ENCODE measurements around the gene PSMB11. TPM values are rescaled to one million over a fixed set of nuclear protein-coding genes. Genes with fewer than 3 reads are reported as not detected.
"Not testable (repeated sequence)": the region's sequence is repeated elsewhere in the genome, so short reads cannot be mapped to it uniquely, and the experiment has no call there.

Gene PSMB11
- total and polyA plus RNA-seq, 8 donors, result not detected

GRCh38 chr14:22996768-22997654, 45.0 kb upstream of the PSMB11 start:
- no peak for ATAC-seq
- DNase-seq, result no peak
- peaks cover 3 to 10% of the 10 kb centered on the region in 2 donors for H3K4me1 ChIP-seq

GRCh38 chr14:22997676-22998323, 44.2 kb upstream of the PSMB11 start:
- no peaks in the 10 kb centered on the region for H3K27me3 ChIP-seq
- TF ChIP-seq CTCF (IDR thresholded peaks at IDR 0.05), result no peak
- no peak overlapping the region for H3K27ac ChIP-seq
- H3K9me3 ChIP-seq, result no peaks in the 10 kb centered on the region
- intact Hi-C loops (cut with DNase I), result no loop called here
- peaks cover 0 to 4% of the 10 kb centered on the region in 2 donors for H3K36me3 ChIP-seq
- DNase-seq (no peak), ATAC-seq (no peak)
- H3K4me1 ChIP-seq, result peaks cover 3 to 10% of the 10 kb centered on the region in 2 donors
- H3K4me3 ChIP-seq, result no peak overlapping the region

More at GRCh38 chr14:22996768-22997654, 45.0 kb upstream of the PSMB11 start:
- no peak overlapping the region for H3K27ac ChIP-seq
- intact Hi-C loops (cut with DNase I), result no loop called here
- no peaks in the 10 kb centered on the region for H3K27me3 ChIP-seq
- no peak overlapping the region for H3K4me3 ChIP-seq
- TF ChIP-seq CTCF (IDR thresholded peaks at IDR 0.05), result no peak
- H3K9me3 ChIP-seq, result no peaks in the 10 kb centered on the region
- peaks cover 0 to 4% of the 10 kb centered on the region in 2 donors for H3K36me3 ChIP-seq

GRCh38 chr14:22998329-22999012, 43.5 kb upstream of the PSMB11 start:
- Histone ChIP-seq H3K27ac (no peak overlapping the region), H3K4me1 (peaks cover 3 to 10% of the 10 kb centered on the region in 2 donors), H3K9me3 (no peaks in the 10 kb centered on the region), H3K4me3 (no peak overlapping the region), H3K27me3 (no peaks in the 10 kb centered on the region), H3K36me3 (peaks cover 0 to 4% of the 10 kb centered on the region in 2 donors)
- intact Hi-C loops (cut with DNase I), result no loop called here
- no peak for TF ChIP-seq CTCF (IDR thresholded peaks at IDR 0.05)
- DNase-seq, result no peak
- no peak for ATAC-seq

GRCh38 chr14:23000860-23001259, 41.2 kb upstream of the PSMB11 start:
- Histone ChIP-seq H3K27me3 (no peaks in the 10 kb centered on the region), H3K4me3 (no peak overlapping the region), H3K27ac (no peak overlapping the region), H3K9me3 (no peaks in the 10 kb centered on the region), H3K4me1 (peaks cover 0 to 11% of the 10 kb centered on the region in 2 donors), H3K36me3 (peaks cover 0 to 4% of the 10 kb centered on the region in 2 donors)
- no peak for ATAC-seq
- intact Hi-C loops (cut with DNase I), result no loop called here
- TF ChIP-seq CTCF (IDR thresholded peaks at IDR 0.05), result no peak
- DNase-seq, result no peak

- Histone ChIP-seq H3K27me3 (no peaks in the 10 kb centered on the region), H3K4me1 (peaks cover 0 to 15% of the 10 kb centered on the region in 2 donors), H3K36me3 (peaks cover 0 to 4% of the 10 kb centered on the region in 2 donors), H3K4me3 (no peak overlapping the region), H3K9me3 (no peaks in the 10 kb centered on the region), H3K27ac (no peak overlapping the region)
- no peak for DNase-seq
- no peak for ATAC-seq
- intact Hi-C loops (cut with DNase I), result no loop called here
- TF ChIP-seq CTCF (IDR thresholded peaks at IDR 0.05), result no peak
These were observed 39.4 kb upstream of the PSMB11 start for GRCh38 chr14:23002592-23002991.

GRCh38 chr14:23004274-23004673, 37.7 kb upstream of the PSMB11 start:
- DNase-seq; H3K27ac ChIP-seq; H3K36me3 ChIP-seq; ATAC-seq; H3K9me3 ChIP-seq; H3K4me3 ChIP-seq; intact Hi-C loops (cut with DNase I); H3K27me3 ChIP-seq: not testable (repeated sequence)
- H3K4me1 ChIP-seq, result peaks cover 8 to 30% of the 10 kb centered on the region in 2 donors

Measured in left lung (tissue), 10 donors.